Trophoblast cell (in vitro differentiated cells and primary cell): ENCODE results near the gene PCSK4.

Experiments
- DNase-seq, 2 donors: peaks; one replicate each; pipeline ENCODE4 v3.0.0-alpha.2; 2016
- H2AFZ ChIP-seq: 2 replicates; pipeline ENCODE4 v1.6.1; 2013; ENCODE audit warnings: low read length, moderate library complexity, mild to moderate bottlenecking; ENCODE audit not compliant: insufficient read depth, poor library complexity
- H2AK5ac ChIP-seq: 2 replicates; pipeline ENCODE4 v1.6.1; 2013; ENCODE audit warnings: mild to moderate bottlenecking, low read length
- H2BK120ac ChIP-seq: 2 replicates; pipeline ENCODE4 v1.6.1; 2013; ENCODE audit warnings: low read length, mild to moderate bottlenecking, moderate library complexity; ENCODE audit not compliant: insufficient read depth, poor library complexity
- H2BK12ac ChIP-seq: 2 replicates; pipeline ENCODE4 v1.6.1; 2013; ENCODE audit warnings: mild to moderate bottlenecking, low read length, moderate library complexity
- H2BK5ac ChIP-seq: 2 replicates; pipeline ENCODE4 v1.6.1; 2013; ENCODE audit warnings: low read length, low read depth, moderate library complexity, mild to moderate bottlenecking; ENCODE audit not compliant: poor library complexity
- H3K14ac ChIP-seq: 2 replicates; pipeline ENCODE4 v1.6.1; 2013; ENCODE audit warnings: mild to moderate bottlenecking, low read length
- H3K18ac ChIP-seq: 2 replicates; pipeline ENCODE4 v1.6.1; 2013; ENCODE audit warnings: mild to moderate bottlenecking, low read length
- H3K23ac ChIP-seq: 2 replicates; pipeline ENCODE4 v1.6.1; 2013; ENCODE audit warnings: low read length
- H3K27ac ChIP-seq: 2 replicates; pipeline ENCODE4 v1.5.1; 2013; ENCODE audit warnings: low read depth, mild to moderate bottlenecking, inconsistent platforms, low read length, moderate library complexity
- H3K27me3 ChIP-seq: 2 replicates; pipeline ENCODE4 v1.6.1; 2013; ENCODE audit warnings: inconsistent platforms, mild to moderate bottlenecking, low read length, moderate library complexity; ENCODE audit not compliant: insufficient read depth
- H3K36me3 ChIP-seq, 2 experiments: 1 replicate in 1 of 2; 2 replicates in 1 of 2; pipeline ENCODE4 v1.6.1; 2013; ENCODE audit warnings: low read length in 2 of 2, mild to moderate bottlenecking in 2 of 2, moderate library complexity in 1 of 2; ENCODE audit not compliant: insufficient read depth in 2 of 2, control insufficient read depth in 1 of 2
- H3K4ac ChIP-seq: 2 replicates; pipeline ENCODE4 v1.6.1; 2013; ENCODE audit warnings: low read depth, mild to moderate bottlenecking, low read length, moderate library complexity
- H3K4me1 ChIP-seq, 2 experiments: 1 replicate in 1 of 2; 2 replicates in 1 of 2; pipeline ENCODE4 v1.6.1; 2013; ENCODE audit warnings: low read length in 2 of 2, mild to moderate bottlenecking in 2 of 2, moderate library complexity in 1 of 2; ENCODE audit not compliant: insufficient read depth in 2 of 2, control insufficient read depth in 1 of 2
- H3K4me2 ChIP-seq: 2 replicates; pipeline ENCODE4 v1.6.1; 2013; ENCODE audit warnings: inconsistent platforms, mild to moderate bottlenecking, low read length, moderate library complexity
- H3K4me3 ChIP-seq: 2 replicates; pipeline ENCODE4 v1.5.1; 2013; ENCODE audit warnings: mild to moderate bottlenecking, low read depth, low read length, inconsistent platforms
- H3K79me1 ChIP-seq: one replicate; pipeline ENCODE4 v1.6.1; 2013; ENCODE audit warnings: low read length
- H3K79me2 ChIP-seq: 2 replicates; pipeline ENCODE4 v1.6.1; 2013; ENCODE audit warnings: low read length, mild to moderate bottlenecking; ENCODE audit not compliant: control insufficient read depth, insufficient read depth, poor library complexity
- H3K9ac ChIP-seq: 2 replicates; pipeline ENCODE4 v1.6.1; 2013; ENCODE audit warnings: mild to moderate bottlenecking, low read length
- H3K9me3 ChIP-seq: 2 replicates; pipeline ENCODE4 v1.6.1; 2013; ENCODE audit warnings: low read depth, mild to moderate bottlenecking, control low read depth, inconsistent platforms, low read length; ENCODE audit not compliant: insufficient read depth
- H4K12ac ChIP-seq: 2 replicates; pipeline ENCODE4 v1.6.1; 2013; ENCODE audit warnings: low read depth, mild to moderate bottlenecking, low read length, moderate library complexity
- H4K8ac ChIP-seq: 2 replicates; pipeline ENCODE4 v1.6.1; 2013; ENCODE audit warnings: low read depth, mild to moderate bottlenecking, low read length, moderate library complexity
- H4K91ac ChIP-seq: one replicate; pipeline ENCODE4 v1.6.1; 2013; ENCODE audit warnings: low read depth, mild to moderate bottlenecking, low read length, moderate library complexity
- WGBS: extraction: QIAGEN DNeasy Blood & Tissue Kit; methylation state at CpG from one replicate; pipeline ENCODE4 v1.1.7; 2013; ENCODE audit warnings: missing lambda C conversion rate; ENCODE audit not compliant: insufficient read length, insufficient coverage; ENCODE audit errors: extremely low coverage; 5-methylcytosine and 5-hydroxymethylcytosine counted together

Gene PCSK4

DNA sequence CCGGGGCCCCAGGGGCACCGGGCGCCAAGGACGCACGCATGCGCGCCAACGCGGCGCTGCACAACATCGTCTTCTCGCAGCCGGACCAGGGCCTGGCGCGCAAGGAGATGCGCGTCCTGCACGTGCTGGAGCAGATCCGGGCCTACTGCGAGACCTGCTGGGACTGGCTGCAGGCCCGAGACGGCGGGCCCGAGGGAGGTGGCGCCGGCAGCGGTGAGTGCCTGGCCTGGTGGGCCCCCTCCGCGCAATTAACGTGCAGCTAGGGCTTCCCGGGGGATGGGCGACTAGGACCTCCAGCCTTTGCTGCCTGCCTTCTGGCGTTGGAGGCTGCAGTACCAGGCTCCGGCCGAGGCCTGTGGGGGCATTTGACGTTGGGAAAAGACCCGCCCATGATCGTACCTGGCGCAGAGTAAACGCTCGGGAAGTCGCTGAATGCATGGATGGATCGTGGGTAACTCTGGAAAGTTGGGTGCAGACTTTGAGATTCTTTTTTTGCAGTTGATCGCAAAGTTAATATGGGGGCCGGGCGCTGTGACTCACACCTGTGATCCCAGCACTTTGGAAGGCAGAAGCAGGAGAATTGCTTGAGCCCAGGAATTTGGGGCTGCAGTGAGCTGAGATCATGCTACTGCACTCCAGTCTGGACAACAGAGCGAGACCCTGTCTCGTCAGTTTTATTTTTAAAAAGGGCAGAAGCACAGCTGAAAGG is 33.0 kb downstream of the PCSK4 start:
- H3K79me1 ChIP-seq = no peaks in the 10 kb centered on the region
- H2AFZ ChIP-seq = no peak overlapping the region
- no peak overlapping the region for H3K18ac ChIP-seq
- DNase-seq = peak in 1 of 2 donors; percentile 33
- no peak overlapping the region for H2AK5ac ChIP-seq
- no peak overlapping the region for H2BK12ac ChIP-seq
- H3K4me1 ChIP-seq = no peaks in the 10 kb centered on the region
- peaks cover 17% of the 10 kb centered on the region for H3K9me3 ChIP-seq
- H2BK120ac ChIP-seq = no peak overlapping the region
- no peak overlapping the region for H3K14ac ChIP-seq
- H3K36me3 ChIP-seq = peaks cover 3 to 5% of the 10 kb centered on the region in 2 experiments
- H4K91ac ChIP-seq = no peak overlapping the region
- H3K4me3 ChIP-seq = no peak overlapping the region
- no peak overlapping the region for H3K27ac ChIP-seq
- H4K12ac ChIP-seq = no peak overlapping the region
- H3K23ac ChIP-seq = no peak overlapping the region
- H3K4me2 ChIP-seq = no peak overlapping the region
- no CpG with 5 or more reads among the region's 48 CpGs for WGBS
- no peak overlapping the region for H2BK5ac ChIP-seq
- no peak overlapping the region for H3K4ac ChIP-seq
- H3K27me3 ChIP-seq = peaks cover 4% of the 10 kb centered on the region
- H3K9ac ChIP-seq = no peak overlapping the region
- no peak overlapping the region for H4K8ac ChIP-seq
- no peaks in the 10 kb centered on the region for H3K79me2 ChIP-seq

DNA sequence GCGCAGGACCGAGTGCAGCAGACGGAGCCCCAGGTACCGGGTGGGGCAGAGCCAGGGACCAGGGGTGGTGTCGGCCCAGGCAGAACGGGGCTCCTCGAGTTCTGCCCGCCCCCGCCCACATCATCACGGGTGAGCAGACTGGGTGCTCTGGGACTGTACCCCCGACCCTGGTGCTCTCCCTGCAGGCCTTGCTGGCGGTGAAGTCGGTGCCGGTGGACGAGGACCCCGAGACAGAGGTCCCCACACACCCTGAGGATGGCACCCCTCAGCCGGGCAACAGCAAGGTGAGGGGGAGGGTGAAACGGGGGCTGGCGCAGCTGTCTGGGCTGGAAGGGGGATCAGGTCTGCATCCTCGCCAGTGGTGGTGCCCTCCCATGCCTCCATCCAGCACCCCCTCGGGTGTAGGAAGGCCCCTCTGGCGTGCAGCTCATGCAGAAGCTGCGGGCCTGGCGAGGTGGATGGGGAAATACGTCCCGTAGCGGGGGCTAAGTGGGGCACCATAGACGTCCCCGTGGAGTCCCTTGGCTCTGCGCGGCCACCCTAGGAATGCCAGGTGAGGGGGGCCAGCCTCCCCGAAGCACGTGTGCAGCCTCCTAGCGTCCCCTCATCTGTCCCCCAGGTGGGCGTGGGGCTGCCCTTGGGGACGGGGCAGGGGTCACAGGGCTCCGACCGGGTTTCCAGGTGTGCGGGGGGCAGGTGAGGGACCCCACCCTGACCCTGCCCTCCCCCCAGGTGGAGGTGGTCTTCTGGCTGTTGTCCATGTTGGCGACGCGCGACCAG is 33.8 kb downstream of the PCSK4 start:
- H3K23ac ChIP-seq = no peak overlapping the region
- no peak overlapping the region for H4K12ac ChIP-seq
- H3K4me3 ChIP-seq = no peak overlapping the region
- no peak overlapping the region for H4K91ac ChIP-seq
- no CpG with 5 or more reads among the region's 43 CpGs for WGBS
- no peaks in the 10 kb centered on the region for H3K79me1 ChIP-seq
- no peak overlapping the region for H2BK5ac ChIP-seq
- H2AFZ ChIP-seq = no peak overlapping the region
- H3K27me3 ChIP-seq = peaks cover 12% of the 10 kb centered on the region
- no peak overlapping the region for H2AK5ac ChIP-seq
- no peak overlapping the region for H3K27ac ChIP-seq
- H3K36me3 ChIP-seq = peaks cover 3 to 5% of the 10 kb centered on the region in 2 experiments
- H3K9ac ChIP-seq = no peak overlapping the region
- H3K18ac ChIP-seq = no peak overlapping the region
- no peak overlapping the region for H3K4me2 ChIP-seq
- DNase-seq = no peak
- no peaks in the 10 kb centered on the region for H3K4me1 ChIP-seq
- no peaks in the 10 kb centered on the region for H3K79me2 ChIP-seq
- H3K4ac ChIP-seq = no peak overlapping the region
- H2BK12ac ChIP-seq = no peak overlapping the region
- H3K14ac ChIP-seq = no peak overlapping the region
- H2BK120ac ChIP-seq = no peak overlapping the region
- no peak overlapping the region for H4K8ac ChIP-seq
- peaks cover 17% of the 10 kb centered on the region for H3K9me3 ChIP-seq

DNA sequence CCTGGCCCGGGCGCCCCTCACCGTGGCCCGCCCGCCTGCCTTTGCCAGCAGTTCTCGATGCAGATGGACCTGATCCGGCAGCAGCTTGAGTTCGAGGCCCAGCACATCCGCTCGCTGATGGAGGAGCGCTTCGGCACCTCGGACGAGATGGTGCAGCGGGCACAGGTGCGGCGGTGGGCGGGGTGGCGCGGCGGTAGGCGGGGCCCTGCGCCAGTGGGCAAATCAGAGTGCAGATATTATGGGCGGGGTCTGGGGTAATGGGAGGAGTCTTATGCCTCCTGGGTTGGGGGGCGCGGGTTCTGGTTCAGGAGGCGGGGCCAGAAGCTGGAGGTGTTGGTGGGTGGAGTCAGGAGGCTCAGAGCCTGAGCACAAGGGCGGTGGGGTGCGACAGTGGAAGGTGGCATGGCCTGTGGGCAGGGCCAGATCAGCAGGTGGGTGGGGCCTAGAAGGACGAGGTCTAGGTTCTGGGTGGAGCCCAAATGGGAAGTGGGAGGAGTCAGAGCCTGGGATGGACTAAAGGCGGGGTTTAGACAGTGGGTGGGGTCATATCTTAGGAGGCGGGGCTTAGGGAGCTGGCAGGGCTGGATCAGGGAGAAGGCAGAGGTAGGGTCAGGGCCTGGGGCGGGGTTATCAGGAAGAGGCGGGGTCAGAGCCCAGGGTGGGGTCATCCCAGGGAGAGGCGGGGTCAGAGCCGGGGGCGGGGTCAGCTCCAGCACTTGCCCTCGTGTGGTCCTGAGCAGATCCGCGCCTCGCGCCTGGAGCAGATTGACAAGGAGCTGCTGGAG is 34.6 kb downstream of the PCSK4 start:
- H3K4me3 ChIP-seq = no peak overlapping the region
- H2BK120ac ChIP-seq = no peak overlapping the region
- H3K79me1 ChIP-seq = no peaks in the 10 kb centered on the region
- H3K79me2 ChIP-seq = no peaks in the 10 kb centered on the region
- no CpG with 5 or more reads among the region's 42 CpGs for WGBS
- no peak overlapping the region for H2AK5ac ChIP-seq
- no peak overlapping the region for H3K23ac ChIP-seq
- peaks cover 3 to 5% of the 10 kb centered on the region in 2 experiments for H3K36me3 ChIP-seq
- H2AFZ ChIP-seq = no peak overlapping the region
- no peak overlapping the region for H4K91ac ChIP-seq
- DNase-seq = peak in 1 of 2 donors; percentile 51
- no peak overlapping the region for H2BK12ac ChIP-seq
- H3K9ac ChIP-seq = no peak overlapping the region
- H4K8ac ChIP-seq = no peak overlapping the region
- no peak overlapping the region for H4K12ac ChIP-seq
- no peak overlapping the region for H3K14ac ChIP-seq
- H3K27ac ChIP-seq = no peak overlapping the region
- H3K4ac ChIP-seq = no peak overlapping the region
- H3K9me3 ChIP-seq = peaks cover 19% of the 10 kb centered on the region
- no peaks in the 10 kb centered on the region for H3K4me1 ChIP-seq
- no peak overlapping the region for H3K18ac ChIP-seq
- H2BK5ac ChIP-seq = no peak overlapping the region
- H3K4me2 ChIP-seq = no peak overlapping the region
- H3K27me3 ChIP-seq = peaks cover 20% of the 10 kb centered on the region

DNA sequence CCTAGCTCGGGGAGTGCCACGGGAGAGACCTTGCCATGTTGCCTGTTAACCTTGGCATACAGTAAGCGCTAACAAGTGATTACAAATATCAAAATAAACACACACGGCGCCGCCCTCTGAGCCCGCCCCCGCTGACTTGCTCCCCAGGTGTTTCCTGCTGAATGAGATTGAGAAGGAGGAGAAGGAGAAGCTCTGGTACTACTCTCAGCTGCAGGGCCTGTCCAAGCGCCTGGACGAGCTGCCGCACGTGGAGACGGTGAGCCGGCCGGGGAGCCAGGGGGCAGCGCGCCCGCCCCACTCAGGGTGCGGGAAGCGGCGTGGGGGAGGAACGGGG is 35.2 kb downstream of the PCSK4 start:
- Histone ChIP-seq H3K9ac (no peak overlapping the region), H3K27me3 (peaks cover 25% of the 10 kb centered on the region), H3K23ac (no peak overlapping the region), H3K79me1 (no peaks in the 10 kb centered on the region), H2AFZ (no peak overlapping the region), H3K36me3 (peaks cover 0 to under 1% of the 10 kb centered on the region in 2 experiments), H4K91ac (no peak overlapping the region), H4K12ac (no peak overlapping the region), H3K79me2 (no peaks in the 10 kb centered on the region), H3K4ac (no peak overlapping the region), H3K18ac (no peak overlapping the region), H3K4me2 (no peak overlapping the region), H2BK120ac (no peak overlapping the region), H3K4me3 (peak overlapping the region; percentile 18), H2BK5ac (no peak overlapping the region), H3K14ac (no peak overlapping the region), H3K9me3 (peaks cover 23% of the 10 kb centered on the region), H3K27ac (no peak overlapping the region), H3K4me1 (no peaks in the 10 kb centered on the region), H2BK12ac (no peak overlapping the region), H2AK5ac (no peak overlapping the region), H4K8ac (no peak overlapping the region)
- WGBS = no CpG with 5 or more reads among the region's 22 CpGs
- no peak for DNase-seq
